NCI-H2081 treated with DMSO at 0.1 percent for 48 hours (cell line): ENCODE measurements around the gene PPIH.
"Not testable (repeated sequence)": the region's sequence is repeated elsewhere in the genome, so short reads cannot be mapped to it uniquely, and the experiment has no call there.

Source experiments
- DNase-seq: peaks from one replicate; lab custom pipeline; 2025; lab: John Stamatoyannopoulos, UW

The PPIH gene

GRCh38 chr1:42682739-42683531, 24.7 kb downstream of the PPIH start:
- DNase-seq = no peak

GRCh38 chr1:42684139-42684538, 25.9 kb downstream of the PPIH start:
- DNase-seq = no peak

DNA sequence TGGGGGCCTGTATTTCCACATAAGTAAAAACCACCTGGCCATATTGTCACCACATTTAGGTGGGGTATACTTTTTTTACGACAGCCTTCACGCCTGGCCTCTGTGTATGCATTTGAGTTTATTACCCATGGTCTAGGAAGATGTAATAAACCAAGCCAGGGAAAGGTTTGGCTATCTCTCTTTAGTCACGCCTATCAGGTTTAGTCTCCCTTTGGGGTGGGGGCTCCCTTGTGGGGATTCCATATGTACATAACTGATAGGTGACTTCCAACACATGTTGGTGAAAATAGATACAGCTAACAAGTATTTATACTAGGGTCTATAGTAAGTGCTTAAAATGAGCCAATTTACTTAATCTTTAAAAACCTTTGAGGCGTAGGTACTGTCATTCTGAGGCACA, 28.2 kb downstream of the PPIH start:
- DNase-seq = no peak

GRCh38 chr1:42689912-42690311, 31.7 kb downstream of the PPIH start:
- no peak for DNase-seq

DNA sequence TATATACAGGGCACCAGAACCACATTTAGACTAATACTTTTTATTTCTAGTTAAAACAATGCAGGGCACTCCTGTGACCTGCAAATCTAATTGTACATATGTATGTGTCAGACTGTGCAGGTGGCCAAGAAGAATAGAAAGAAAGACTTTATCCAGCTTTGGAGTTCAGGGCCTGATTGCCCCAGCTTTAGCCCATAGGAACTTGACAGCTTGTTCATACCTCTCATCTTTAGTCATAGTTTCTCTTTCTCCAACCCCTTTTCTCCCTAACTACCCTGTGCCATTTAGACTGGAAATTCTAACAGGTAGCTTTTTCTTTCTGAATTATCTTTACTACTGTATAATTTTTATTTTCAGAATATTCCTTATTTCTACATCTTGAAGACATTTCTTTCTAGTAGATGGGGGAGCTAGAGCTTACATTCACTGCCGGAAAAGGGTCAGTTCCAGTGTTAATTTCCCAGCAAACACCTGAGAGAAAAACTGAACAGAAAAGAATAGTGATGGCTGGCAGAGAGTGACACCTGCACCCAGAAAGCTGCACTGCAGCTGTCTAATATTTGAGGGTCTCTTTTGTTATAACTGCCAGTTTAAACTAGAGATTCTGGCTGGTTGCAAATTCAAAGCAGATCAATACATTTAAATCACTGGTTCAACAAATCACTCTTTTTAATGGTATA, 32.4 kb downstream of the PPIH start:
- no peak for DNase-seq

DNA sequence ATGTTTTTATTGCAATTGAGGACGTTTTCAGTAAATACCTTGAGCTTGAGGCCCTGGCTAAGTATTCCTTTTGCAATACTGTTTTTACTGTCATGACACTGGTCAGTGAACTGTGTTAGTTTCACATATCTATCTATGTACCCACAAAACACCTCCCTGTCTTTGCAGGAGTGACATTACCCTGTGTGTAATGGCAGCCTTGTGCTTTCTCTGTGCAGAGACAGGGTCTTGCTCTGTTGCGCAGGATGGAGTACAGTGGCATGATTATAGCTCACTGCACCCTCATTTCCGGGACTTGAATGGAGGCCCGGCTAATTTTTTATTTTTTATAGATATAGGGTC, 32.9 kb downstream of the PPIH start:
- no peak for DNase-seq

- no peak for DNase-seq
These were observed 34.2 kb downstream of the PPIH start for GRCh38 chr1:42692461-42692860.

GRCh38 chr1:42692911-42693310, 34.7 kb downstream of the PPIH start:
- DNase-seq = no peak

DNA sequence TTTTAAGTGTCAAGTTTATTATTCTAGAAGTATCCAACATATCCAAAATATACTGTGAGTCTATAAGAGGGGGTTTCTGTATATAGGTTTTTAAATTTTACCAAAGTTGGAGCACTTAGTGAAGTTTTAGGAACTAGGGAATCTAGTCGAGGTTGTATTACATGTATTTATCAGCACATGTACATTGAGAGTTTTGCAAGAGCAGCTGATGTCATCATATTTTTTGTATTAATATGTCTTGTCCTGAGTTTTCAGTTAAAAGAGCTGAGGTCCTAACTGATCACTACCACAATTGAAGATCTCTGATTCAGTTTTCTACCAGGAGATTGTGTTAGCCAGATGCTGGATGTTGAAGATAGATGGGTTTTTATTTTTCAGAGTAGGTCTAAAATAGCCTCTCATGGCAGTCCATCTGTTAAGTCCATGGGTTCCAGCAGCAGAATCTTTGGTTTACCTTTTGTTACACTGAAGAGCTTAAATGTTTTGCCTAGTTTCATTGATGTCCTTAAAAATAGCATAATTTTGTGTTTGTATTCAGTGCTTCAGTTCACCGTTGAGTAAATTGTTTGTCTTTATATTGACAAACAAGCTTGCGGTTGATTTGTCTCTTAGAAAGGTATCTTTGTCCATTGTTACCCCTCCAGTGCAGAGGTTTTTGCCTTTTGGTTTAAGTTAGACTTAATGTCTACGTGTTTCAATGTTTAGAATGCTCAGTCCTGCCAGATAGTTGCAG, 40.0 kb downstream of the PPIH start:
- no peak for DNase-seq

DNA sequence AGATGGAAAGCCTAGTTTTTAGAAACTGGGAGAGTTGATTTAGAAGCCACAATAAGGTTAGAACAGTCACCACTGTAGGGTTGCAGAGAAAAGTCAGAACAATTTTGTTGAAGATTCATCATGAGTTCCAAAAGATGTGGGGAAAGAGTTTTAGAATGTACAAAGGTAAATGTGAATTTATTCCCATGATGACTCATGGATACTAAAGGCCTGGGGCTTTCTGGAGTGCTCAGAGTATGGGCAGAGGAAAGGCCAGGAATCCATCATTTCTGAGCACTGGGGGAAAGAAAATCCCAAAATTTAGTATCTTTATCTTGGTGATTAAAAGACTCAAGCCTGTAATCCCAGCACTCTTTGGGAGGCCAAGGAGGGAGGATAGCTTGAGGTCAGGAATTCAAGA, 41.8 kb downstream of the PPIH start:
- DNase-seq = no peak

GRCh38 chr1:42703888-42704464, 45.8 kb downstream of the PPIH start:
- no peak for DNase-seq

DNA sequence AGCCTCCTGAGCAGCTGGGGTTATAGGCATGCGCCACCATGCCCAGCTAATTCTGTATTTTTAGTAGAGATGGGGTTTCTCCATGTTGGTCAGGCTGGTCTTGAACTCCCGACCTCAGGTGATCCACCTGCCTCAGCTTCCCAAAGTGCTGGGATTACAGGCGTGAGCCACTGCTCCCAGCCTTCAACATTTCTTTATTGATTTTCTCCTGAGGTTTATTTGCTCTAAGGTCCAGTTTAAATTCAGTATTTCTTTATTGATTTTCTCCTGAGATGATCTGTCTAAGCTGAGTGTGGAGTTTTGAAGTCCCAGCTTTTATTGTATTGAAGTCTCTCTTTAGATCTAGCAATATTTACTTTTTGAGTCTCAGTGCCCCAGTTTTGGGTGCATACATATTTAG, 54.6 kb downstream of the PPIH start:
- DNase-seq = not testable (repeated sequence)

GRCh38 chr1:42713293-42713692, 55.1 kb downstream of the PPIH start:
- DNase-seq = no peak

DNA sequence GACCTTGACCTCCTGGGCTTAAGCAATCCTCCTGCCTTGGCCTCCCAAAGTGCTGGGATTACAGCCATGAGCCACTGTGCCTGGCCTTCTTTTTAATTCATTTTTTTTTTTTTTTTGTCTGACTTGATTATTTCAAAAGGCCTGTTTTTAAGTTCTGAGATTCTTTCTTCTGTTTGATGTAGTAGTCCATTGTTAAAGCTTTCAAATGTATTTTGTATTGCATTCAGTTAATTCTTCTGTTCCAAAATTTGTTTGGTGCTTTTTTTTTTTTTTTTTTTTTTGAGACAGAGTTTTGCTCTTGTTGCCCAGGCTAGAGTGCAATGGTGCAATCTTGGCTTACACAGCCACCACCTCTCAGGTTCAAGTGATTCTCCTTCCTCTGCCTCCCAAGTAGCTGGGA, 56.2 kb downstream of the PPIH start:
- not testable (repeated sequence) for DNase-seq

- no peak for DNase-seq
These were observed 62.6 kb downstream of the PPIH start for GRCh38 chr1:42720868-42721267.

- no peak for DNase-seq
These were observed 63.7 kb downstream of the PPIH start for GRCh38 chr1:42721926-42722325.

GRCh38 chr1:42722403-42722802, 64.2 kb downstream of the PPIH start:
- not testable (repeated sequence) for DNase-seq

DNA sequence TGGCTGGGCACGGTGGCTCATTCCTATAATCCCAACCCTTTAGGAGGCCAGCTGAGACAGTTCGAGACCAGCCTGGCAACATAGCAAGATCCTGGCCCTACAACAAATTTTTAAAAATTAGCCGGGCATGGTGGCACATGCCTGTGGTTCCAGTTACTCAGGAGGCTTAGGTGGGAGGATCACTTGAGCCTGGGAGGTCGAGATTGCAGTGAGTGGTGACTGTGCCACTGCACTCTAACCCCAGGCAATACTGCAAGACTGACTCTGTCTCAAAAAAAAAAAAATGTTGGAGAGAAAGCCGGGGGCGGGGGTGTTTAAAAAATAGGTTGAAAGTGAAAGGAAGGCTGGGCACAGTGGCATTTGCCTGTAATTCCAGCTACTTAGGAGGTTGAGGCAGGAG, 65.3 kb downstream of the PPIH start:
- no peak for DNase-seq

DNA sequence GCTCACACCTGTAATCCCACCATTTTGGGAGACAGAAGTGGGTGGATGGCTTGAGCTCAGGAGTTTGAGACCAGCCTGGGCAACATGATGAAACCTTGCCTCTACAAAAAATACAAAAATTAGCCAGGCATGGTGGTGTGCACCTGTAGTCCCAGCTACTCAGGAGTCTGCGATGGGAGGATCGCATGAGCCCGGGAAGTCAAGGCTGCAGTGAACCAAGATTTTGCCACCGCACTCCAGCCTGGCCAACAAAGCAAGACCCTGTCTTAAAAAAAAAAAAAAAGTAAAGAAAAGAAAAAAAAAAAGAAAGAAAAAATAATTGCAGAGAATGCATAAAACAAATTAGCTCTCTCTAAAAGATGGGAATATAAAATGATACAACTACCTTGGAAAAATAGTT, 67.6 kb downstream of the PPIH start:
- not testable (repeated sequence) for DNase-seq
